Endothelial cell of umbilical vein (primary cell): Measurements from ENCODE around the gene FSTL4. TPM values are rescaled to one million over a fixed set of nuclear protein-coding genes. Genes with fewer than 3 reads are reported as not detected.

Experiments used
- BruUV-seq: library from RNA; stranded (reverse); fragments of 400-500 nt; replicated peaks from 2 replicates; lab custom pipeline; 2021; lab: Mats Ljungman, UMichigan
- CTCF ChIA-PET: fragments of 300-600, 350-600 bp; sonication (Branson Sonifier 250); formaldehyde crosslinking; loops from one replicate; lab custom pipeline; 2021; ENCODE audit warnings: antibody characterized with exemption, inconsistent platforms; lab: Charles Lee
- POLR2A ChIA-PET: fragments of 300-600, 350-600 bp; sonication (Branson Sonifier 250); formaldehyde crosslinking; loops from one replicate; lab custom pipeline; 2021; ENCODE audit warnings: antibody characterized with exemption, inconsistent platforms; lab: Charles Lee
- DNase-seq: peaks from one replicate; pipeline ENCODE4 v3.0.0-alpha.2; 2011; ENCODE audit warnings: low read depth, low spot score
- FAIRE-seq: peaks from 2 replicates; lab custom pipeline; 2011; peaks lifted over from hg19 to GRCh38; lab: Jason Lieb, UNC
- H2AFZ ChIP-seq: 2 replicates; pipeline ENCODE4 v1.6.0; 2012; ENCODE audit warnings: low read depth, low read length, control low read depth, inconsistent platforms
- H3K27ac ChIP-seq: 2 replicates; pipeline ENCODE4 v1.5.1; 2011; ENCODE audit warnings: low read depth, mild to moderate bottlenecking, control low read depth, low read length, moderate library complexity; ENCODE audit not compliant: insufficient read depth
- H3K27me3 ChIP-seq, 2 experiments: 2 replicates each; pipeline versions ENCODE4 v1.6.0 to v1.6.1; 2011; ENCODE audit warnings: low read length in 2 of 2, mixed read lengths in 1 of 2; ENCODE audit not compliant: control insufficient read depth in 2 of 2, insufficient read depth in 2 of 2
- H3K36me3 ChIP-seq, 2 experiments: 2 replicates in 1 of 2; 3 replicates in 1 of 2; pipeline ENCODE4 v1.5.1; 2011; ENCODE audit warnings: low read length in 2 of 2, mild to moderate bottlenecking in 1 of 2, moderate library complexity in 1 of 2; ENCODE audit not compliant: control insufficient read depth in 2 of 2, insufficient read depth in 2 of 2; ENCODE audit errors: extremely low read depth in 1 of 2
- H3K4me1 ChIP-seq: 3 replicates; pipeline ENCODE4 v1.5.1; 2011; ENCODE audit warnings: mild to moderate bottlenecking, low read length; ENCODE audit not compliant: control insufficient read depth, insufficient read depth; ENCODE audit errors: extremely low read depth
- H3K4me2 ChIP-seq: 2 replicates; pipeline ENCODE4 v1.6.1; 2011; ENCODE audit warnings: low read length, control low read depth, mixed read lengths; ENCODE audit not compliant: insufficient read depth
- H3K4me3 ChIP-seq, 3 experiments: fragments of 200-600 bp in 1 of 3; sonication (generic), shearing (Covaris generic) in 1 of 3; replicated peaks in 1 of 3; 2 replicates each; pipeline ENCODE4 v1.5.1; 2011 to 2016; ENCODE audit warnings: control low read depth in 3 of 3, low read length in 3 of 3, mild to moderate bottlenecking in 2 of 3, inconsistent platforms in 1 of 3, low read depth in 1 of 3, moderate library complexity in 1 of 3; ENCODE audit not compliant: insufficient read depth in 1 of 3
- H3K79me2 ChIP-seq: 2 replicates; pipeline ENCODE4 v1.6.0; 2012; ENCODE audit warnings: low read length, inconsistent platforms; ENCODE audit not compliant: control insufficient read depth, insufficient read depth
- H3K9ac ChIP-seq: replicated peaks from 2 replicates; pipeline ENCODE3; 2011; ENCODE audit warnings: low read length, control low read depth; ENCODE audit not compliant: insufficient read depth; ENCODE audit errors: extremely low read depth
- H3K9me1 ChIP-seq: replicated peaks from 3 replicates; pipeline ENCODE4 v1.6.0; 2011; ENCODE audit warnings: mild to moderate bottlenecking, low read length; ENCODE audit not compliant: control insufficient read depth, insufficient read depth; ENCODE audit errors: extremely low read depth
- H3K9me3 ChIP-seq: replicated peaks from 2 replicates; pipeline ENCODE4 v1.5.1; 2012; ENCODE audit warnings: low read length, inconsistent platforms; ENCODE audit not compliant: control insufficient read depth, insufficient read depth
- H4K20me1 ChIP-seq: replicated peaks from 2 replicates; pipeline ENCODE3; 2011; ENCODE audit warnings: mild to moderate bottlenecking, low read length; ENCODE audit not compliant: control insufficient read depth, insufficient read depth; ENCODE audit errors: extremely low read depth
- CTCF ChIP-seq, 2 donors: IDR thresholded peaks; 1 replicate in 1 of 2; 2 replicates in 1 of 2; pipeline ENCODE4 v1.5.1; 2011; ENCODE audit warnings: low read length in 2 of 2, mild to moderate bottlenecking in 2 of 2, moderate library complexity in 2 of 2, control low read depth in 1 of 2, inconsistent platforms in 1 of 2, low read depth in 1 of 2; ENCODE audit not compliant: insufficient read depth in 1 of 2; ENCODE audit errors: extremely low read depth in 1 of 2
- EZH2 ChIP-seq: IDR thresholded peaks from 2 replicates; pipeline ENCODE4 v1.6.1; 2012; ENCODE audit warnings: borderline replicate concordance, low read depth, mild to moderate bottlenecking, moderate library complexity, low read length, inconsistent platforms; ENCODE audit not compliant: severe bottlenecking
- FOS ChIP-seq: IDR thresholded peaks from 2 replicates; pipeline ENCODE4 v1.6.1; 2011; ENCODE audit warnings: mild to moderate bottlenecking, low read length, moderate library complexity, borderline replicate concordance; ENCODE audit not compliant: insufficient read depth
- GATA2 ChIP-seq: IDR thresholded peaks from 2 replicates; pipeline ENCODE4 v1.7.0; 2011; ENCODE audit warnings: low read depth, mild to moderate bottlenecking, moderate library complexity, mixed read lengths, low read length; ENCODE audit not compliant: insufficient read length, insufficient read depth
- JUN ChIP-seq: IDR thresholded peaks from 2 replicates; pipeline ENCODE4 v1.6.1; 2011; ENCODE audit warnings: borderline replicate concordance, low read depth; ENCODE audit not compliant: insufficient read length, insufficient read depth
- MAX ChIP-seq: IDR thresholded peaks from 2 replicates; pipeline ENCODE4 v1.6.1; 2011; ENCODE audit not compliant: insufficient read depth, insufficient read length
- MYC ChIP-seq: IDR thresholded peaks from one replicate; pipeline ENCODE4 v1.6.1; 2011; ENCODE audit warnings: mild to moderate bottlenecking, low read depth, low read length
- POLR2AphosphoS5 ChIP-seq: IDR thresholded peaks from 2 replicates; pipeline ENCODE4 v1.6.1; 2012; ENCODE audit warnings: low read depth, mild to moderate bottlenecking, control low read depth, low read length, moderate library complexity; ENCODE audit not compliant: insufficient read depth
- dilution Hi-C: fragments of 300-500 bp; cut with MboI; formaldehyde crosslinking; loops from one replicate; pipeline ENCODE4 v1.15.0; 2019; ENCODE audit warnings: low sequenced_read_pairs; ENCODE audit not compliant: extremely low pct_ligation_motif_present
- intact Hi-C: fragments of 100-400 bp; cut with micrococcal nuclease; formaldehyde crosslinking; loops from one replicate; pipeline ENCODE4 v1.10.0; 2022
- polyA plus RNA-seq, 4 experiments: library from polyadenylated mRNA; depleted of rRNA in 3 of 4; stranded (reverse) in 3 of 4; unstranded in 1 of 4; fragments of >200 nt; gene quantifications; 2 replicates each; pipeline versions ENCODE4 v1.2.1 to v1.2.3, GENCODE V29; 2011 to 2012; ENCODE audit warnings: missing spikeins in 1 of 4
- total RNA-seq: library from RNA; stranded (reverse); gene quantifications from 2 replicates; pipeline ENCODE4 v1.2.3, GENCODE V29; 2021

FSTL4 gene
- total and polyA plus RNA-seq, 2 donors (not counting 3 experiments of a cell fraction or from before 2014, with no cell fraction given): 0.18 TPM; not detected in 1

GRCh38 chr5:133382661-133383579 lies 229.4 kb downstream of the FSTL4 start:
- intact Hi-C loops: no loop called here
- no TSS peak for BruUV-seq

More at GRCh38 chr5:133382661-133383579, 229.4 kb downstream of the FSTL4 start:
- Histone ChIP-seq H3K9me1 (no peaks in the 10 kb centered on the region), H2AFZ (no peak overlapping the region), H3K4me1 (no peaks in the 10 kb centered on the region), H3K4me3 (no peak overlapping the region), H3K27ac (no peak overlapping the region), H4K20me1 (no peaks in the 10 kb centered on the region), H3K4me2 (no peak overlapping the region), H3K9me3 (no peaks in the 10 kb centered on the region), H3K36me3 (no peaks in the 10 kb centered on the region), H3K9ac (no peak overlapping the region), H3K27me3 (peaks cover 4 to 6% of the 10 kb centered on the region in 2 experiments), H3K79me2 (no peaks in the 10 kb centered on the region)
- ChIA-PET POLR2A (no interaction called here), CTCF (no interaction called here)
- no peak for FAIRE-seq
- TF ChIP-seq EZH2 (no peak), MYC (no peak), CTCF (IDR thresholded peaks at IDR 0.05; ENCODE audit: extremely low read depth in 1 of 2, insufficient read depth in 1 of 2, low read depth in 1 of 2, low read length in 2 of 2) (no peak), POLR2AphosphoS5 (no peak), GATA2 (no peak), MAX (no peak), FOS (no peak), JUN (no peak)
- dilution Hi-C loops: no loop called here
- no peak for DNase-seq
